ENCODE results near the gene NFYA.
A peak's percentile ranks its signal among the peaks of the same experiment; 100 is the strongest.

NFYA gene

GRCh38 chr6:41047306-41047705, 25.5 kb upstream of the NFYA start:
- no peak for DNase-seq (ENCODE audit: low spot score)

- DNase-seq (ENCODE audit: low spot score) = no peak
Observed at GRCh38 chr6:41047745-41048732, 24.7 kb upstream of the NFYA start.

- no peak for DNase-seq (ENCODE audit: low spot score)
Observed at GRCh38 chr6:41049521-41049920, 23.3 kb upstream of the NFYA start.

DNA sequence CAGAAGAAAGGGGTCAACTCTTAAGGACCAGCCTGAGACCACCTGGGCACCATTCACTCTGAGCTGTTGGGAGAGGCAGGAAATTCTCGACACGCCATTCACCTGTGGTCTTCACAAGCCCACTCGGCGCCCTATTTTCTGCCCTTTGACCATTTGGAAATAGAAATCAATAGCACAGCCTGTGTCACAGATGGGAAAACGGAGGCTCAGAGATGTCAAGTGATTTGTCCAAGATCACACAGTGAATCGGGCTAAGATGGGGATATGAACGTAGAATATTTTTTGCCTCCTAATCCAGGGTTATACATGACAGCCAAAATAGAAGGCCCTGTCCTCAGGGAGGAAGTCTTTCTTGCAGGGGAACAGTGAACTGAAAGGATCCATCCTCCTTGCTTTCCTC, 22.8 kb upstream of the NFYA start:
- no peak for DNase-seq (ENCODE audit: low spot score)

DNA sequence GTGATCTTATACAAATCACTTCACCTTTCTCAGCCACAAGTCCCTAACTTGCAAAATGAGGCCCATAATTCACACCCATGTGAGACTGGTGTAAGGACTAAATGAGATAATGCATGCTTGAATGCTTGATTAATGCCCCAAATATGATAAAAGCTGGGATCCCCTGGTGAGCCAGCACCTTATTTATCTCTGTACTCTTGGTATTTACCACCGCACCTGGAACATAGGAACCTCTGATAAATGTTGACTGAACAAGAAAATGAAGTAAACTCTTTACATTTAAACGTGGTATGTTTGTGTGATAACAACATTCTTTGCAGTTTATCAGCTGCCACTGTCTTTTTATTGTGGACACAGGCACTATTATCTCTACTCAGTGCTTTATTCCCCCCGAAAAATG, 22.2 kb upstream of the NFYA start:
- no peak for DNase-seq (ENCODE audit: low spot score)

- DNase-seq (ENCODE audit: low spot score) = no peak
Observed at GRCh38 chr6:41051873-41052272, 20.9 kb upstream of the NFYA start.

GRCh38 chr6:41053041-41053440, 19.7 kb upstream of the NFYA start, which contains the start of gene APOBEC2:
Gene APOBEC2, plus strand, starts transcription at chr6:41053202. Its CDS starts 146 bp downstream, at chr6:41053348.
- DNase-seq (ENCODE audit: low spot score) = no peak

GRCh38 chr6:41054511-41054910, 18.3 kb upstream of the NFYA start:
- no peak for DNase-seq (ENCODE audit: low spot score)

DNA sequence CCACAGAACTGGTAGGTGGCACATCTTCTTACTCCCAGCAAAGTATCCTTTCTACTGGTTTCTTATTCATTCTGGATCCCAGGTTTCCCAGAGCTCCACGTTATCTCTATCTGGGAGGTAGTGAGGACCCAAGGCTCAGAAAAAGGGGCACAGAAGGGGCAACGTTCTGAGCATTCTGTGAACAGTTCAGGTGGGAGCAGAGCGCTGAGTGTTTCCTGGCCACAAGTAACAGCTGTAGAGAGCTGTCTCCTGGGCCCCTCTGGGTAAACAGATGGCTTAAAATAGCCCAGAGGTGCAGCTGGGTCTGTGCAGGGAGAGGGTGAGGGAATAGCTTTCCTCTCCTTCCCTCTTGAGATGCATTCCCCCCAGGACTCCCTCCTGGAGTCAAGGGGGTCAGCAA, 17.6 kb upstream of the NFYA start:
- no peak for DNase-seq (ENCODE audit: low spot score)

DNA sequence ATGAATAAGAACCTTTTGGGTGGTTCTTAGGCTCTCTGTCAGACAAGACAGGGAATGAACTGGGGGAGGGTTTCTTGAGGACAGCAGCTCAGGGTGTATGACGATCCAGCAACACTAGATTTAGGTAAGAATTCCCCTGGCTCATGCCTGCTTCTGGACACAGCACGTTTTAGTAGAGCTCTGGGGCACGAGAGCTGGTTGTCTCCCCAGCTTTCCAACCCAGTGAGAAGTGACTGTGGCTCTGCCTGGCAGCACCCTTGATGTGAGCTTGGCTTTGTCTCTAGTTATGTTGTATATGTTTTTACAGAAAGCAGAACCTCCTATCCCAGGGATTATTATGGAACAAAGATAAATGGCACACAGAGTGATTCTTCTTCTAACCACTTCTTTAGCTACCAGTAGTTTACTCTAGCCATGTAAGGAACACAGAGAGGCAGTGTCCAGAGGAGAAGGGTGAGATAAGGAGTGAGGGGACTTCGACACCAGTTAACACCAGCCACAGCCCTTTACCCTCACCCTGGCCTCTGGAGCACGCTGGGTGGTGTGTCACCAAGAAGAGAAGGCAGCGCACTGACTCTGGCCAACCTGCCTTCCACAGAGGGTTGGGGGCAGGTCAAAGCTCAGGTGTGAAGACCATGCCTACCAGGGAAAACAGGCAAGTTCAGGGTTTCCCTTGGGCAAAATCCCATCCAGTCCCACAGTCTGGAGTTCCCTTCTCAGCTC, 15.8 kb upstream of the NFYA start:
- DNase-seq (ENCODE audit: low spot score) = no peak

DNA sequence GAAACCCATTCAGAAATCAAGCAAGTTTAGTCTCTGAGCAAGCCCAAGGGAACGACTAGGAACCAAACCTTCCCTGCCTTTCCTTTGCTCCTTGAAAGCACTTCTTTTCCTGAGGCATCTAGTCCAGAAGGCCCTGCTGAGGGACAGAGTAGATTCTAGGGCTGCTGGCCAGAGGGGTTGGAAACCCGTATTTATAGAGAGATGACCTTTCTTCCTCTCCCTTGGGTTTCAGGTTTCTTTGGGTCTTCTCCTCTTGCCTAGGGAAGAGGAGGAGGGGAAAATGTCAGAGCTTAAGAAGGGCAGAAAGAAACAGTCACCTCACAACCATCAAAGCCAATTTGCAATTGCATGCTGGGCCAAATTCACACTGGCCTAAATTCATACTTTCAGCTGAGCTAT, 14.0 kb upstream of the NFYA start:
- no peak for DNase-seq (ENCODE audit: low spot score)

DNA sequence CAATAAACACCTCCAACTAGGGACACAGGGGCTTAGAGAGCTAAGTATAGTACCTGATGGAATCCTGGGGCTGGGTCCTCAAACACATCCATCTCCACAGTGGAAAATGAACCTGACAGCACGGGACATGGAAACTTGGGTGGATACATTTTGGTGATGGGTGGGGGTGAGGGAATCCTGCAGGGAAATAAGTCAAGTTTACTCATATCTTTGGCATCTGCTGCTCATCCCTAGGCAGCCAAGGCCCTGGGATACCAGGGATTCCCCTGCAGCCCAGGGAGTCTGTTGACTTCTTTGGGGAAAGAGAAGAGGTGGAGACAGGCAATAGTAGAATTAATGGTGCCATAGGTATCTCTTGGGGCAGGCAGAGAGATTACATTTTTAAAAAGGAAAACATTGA, 13.2 kb upstream of the NFYA start:
- no peak for DNase-seq (ENCODE audit: low spot score)

- no peak for DNase-seq (ENCODE audit: low spot score)
Observed at GRCh38 chr6:41061196-41061726, 11.5 kb upstream of the NFYA start.

GRCh38 chr6:41062056-41062455, 10.7 kb upstream of the NFYA start:
- DNase-seq (ENCODE audit: low spot score) = no peak

- no peak for DNase-seq (ENCODE audit: low spot score)
Observed at GRCh38 chr6:41063884-41064285, 8.9 kb upstream of the NFYA start.

DNA sequence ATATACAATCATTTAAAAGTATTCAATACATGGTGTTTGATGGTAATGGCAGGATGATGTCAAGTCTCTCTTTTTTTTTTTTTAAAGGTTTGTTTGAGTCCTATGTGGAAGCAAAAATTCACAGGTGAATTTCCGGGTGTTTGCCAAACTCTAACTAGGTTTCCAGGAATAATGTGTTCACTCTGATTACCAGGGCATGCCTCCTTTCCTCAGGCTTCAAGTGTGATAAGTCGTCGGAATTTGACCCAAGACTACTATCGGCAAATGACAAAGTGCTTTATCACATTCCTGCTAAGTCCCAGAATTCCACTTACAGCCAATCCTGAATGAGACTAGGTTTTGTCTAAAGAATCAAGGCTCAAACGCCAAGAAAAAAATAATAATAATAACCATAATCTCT, 7.9 kb upstream of the NFYA start:
- no peak for DNase-seq (ENCODE audit: low spot score)

DNA sequence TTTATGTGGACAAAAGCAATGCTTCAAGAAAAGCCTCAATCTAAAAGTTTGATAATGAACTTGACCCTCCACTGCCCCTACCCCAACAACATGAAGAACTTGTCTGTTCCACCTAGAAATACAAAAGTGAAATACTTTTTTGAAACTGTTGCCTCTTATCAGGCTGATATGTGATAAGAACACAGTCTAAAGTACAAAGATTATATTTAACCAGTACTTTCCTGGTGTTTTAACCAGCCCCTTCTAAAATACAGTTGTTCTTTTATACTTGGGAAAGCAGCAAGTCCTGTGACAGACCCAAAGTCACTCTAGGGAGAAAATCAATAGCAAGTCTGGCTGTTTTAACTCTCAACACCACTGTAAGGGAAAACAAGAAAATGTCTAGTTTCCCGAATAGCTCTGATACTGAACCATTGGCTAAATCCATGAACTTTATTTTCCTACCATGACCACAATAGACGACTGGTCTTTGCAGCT, 7.2 kb upstream of the NFYA start:
- no peak for DNase-seq (ENCODE audit: low spot score)

DNA sequence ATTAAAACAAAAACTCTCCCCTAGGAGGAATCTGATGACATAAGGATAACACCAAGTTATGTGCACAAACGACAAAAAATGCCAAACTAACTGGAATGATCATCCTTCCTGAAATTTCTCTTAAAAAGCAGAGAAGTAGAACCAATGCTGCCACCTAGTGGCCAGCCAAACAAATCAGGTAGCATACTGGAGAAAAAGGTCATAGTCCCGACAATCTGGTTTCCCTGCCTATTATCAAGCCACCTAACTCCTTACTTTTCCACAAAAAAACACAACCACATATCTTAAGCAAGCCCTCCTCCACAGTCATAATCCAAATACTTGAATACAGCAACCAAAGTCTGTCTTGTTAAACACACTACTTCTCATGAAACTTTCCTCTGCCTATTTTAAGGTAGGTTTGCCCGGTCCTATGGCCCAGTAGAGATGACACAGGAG, 5.9 kb upstream of the NFYA start:
- DNase-seq (ENCODE audit: low spot score) = peak; percentile 63

DNA sequence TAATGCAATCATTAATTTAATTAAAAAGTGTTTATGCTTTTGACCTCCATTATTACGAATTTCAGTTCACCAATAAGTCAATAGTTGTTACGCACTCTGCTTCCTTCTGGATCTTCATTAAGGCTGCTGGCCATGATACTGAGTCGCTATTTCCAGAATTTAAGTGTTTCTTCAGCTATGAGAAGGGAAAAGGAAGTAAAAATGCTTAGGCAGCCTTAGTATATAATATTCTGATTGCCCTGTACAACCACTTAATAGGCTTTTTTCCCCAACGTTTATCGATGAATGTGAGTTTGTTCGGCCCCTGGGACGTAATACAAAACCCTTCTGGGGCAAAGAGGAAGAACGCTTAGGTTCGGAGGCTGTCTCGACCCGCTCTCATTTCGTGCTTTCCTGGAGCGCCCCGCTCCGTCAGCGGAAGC, 1.3 kb upstream of the NFYA start:
- DNase-seq (ENCODE audit: low spot score) = no peak

GRCh38 chr6:41071923-41072835, 595 bp upstream of the NFYA start, which contains the start of gene OARD1:
Gene OARD1, minus strand, starts transcription at chr6:41072356. Its CDS starts 722 bp downstream, at chr6:41071634.
- peak; percentile 100 for DNase-seq (ENCODE audit: low spot score)

- DNase-seq (ENCODE audit: low spot score) = peak; percentile 79
Observed at GRCh38 chr6:41073203-41073967, 611 bp downstream of the NFYA start.
